ENCODE measurements around the gene NHLRC4. TPM values are rescaled to one million over a fixed set of nuclear protein-coding genes. Genes with fewer than 3 reads are reported as not detected.

NHLRC4 gene, protein sequence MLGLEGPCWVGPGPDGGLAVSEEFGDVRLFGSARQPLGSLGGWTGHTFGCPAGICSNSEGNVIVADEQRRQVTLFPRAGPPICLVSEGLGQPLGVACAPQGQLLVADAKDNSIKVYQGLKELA
- 1 to 10 TPM; 6.4 to 6.9 (median 6.6) TPM for polyA plus RNA-seq (ENCODE audit: insufficient read length in 3 of 3)

- peak in 1 of 3 donors; percentile 57 for DNase-seq (ENCODE audit: low read depth in 3 of 3, low spot score in 2 of 3)
These were observed at the start of gene NHLRC4 for GRCh38 chr16:566475-567372. TSS of gene NHLRC4 (plus strand) at chr16:567005. CDS start at chr16:568048, 1,043 bp downstream.

DNA sequence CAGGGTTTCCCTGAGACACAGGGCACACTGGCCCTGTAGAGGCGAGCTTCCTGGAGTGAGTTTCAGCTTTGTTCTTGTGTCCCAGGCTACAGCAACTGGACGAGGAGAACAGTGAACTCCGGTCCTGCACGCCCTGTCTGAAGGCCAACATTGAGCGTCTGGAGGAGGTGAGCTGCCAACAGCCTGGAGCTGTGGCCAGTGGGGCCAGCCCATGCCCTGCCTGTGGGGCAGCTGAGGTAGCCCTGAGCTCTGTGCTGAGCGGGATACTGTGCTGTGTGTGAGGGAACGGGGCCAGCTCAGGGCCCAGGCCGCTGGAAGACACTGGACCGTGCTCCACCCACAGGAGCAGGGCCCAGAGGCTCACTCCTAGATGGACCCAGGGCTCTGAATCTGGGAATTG, 47.9 kb upstream of the NHLRC4 start:
- DNase-seq (ENCODE audit: low read depth in 3 of 3, low spot score in 2 of 3) = no peak

DNA sequence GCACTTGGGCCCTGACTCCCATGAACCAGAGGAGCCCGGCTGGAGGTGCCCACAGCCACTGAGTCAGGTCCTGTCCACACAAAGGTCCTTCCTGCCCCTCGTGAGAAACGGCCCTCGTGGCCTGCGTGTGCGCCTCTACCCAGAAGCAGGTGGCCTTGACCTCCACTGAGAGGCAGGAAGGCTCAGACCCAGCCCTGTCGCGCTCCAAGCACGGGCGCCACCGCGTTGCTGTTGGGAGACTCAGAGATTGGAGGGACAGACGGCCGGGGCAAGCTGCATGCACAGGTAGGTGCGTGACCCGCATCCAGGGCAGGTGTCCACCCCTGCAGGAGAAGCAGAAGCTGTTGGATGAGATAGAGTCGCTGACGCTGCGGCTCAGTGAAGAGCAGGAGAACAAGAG, 47.4 kb upstream of the NHLRC4 start:
- DNase-seq (ENCODE audit: low read depth in 3 of 3, low spot score in 2 of 3) = no peak

DNA sequence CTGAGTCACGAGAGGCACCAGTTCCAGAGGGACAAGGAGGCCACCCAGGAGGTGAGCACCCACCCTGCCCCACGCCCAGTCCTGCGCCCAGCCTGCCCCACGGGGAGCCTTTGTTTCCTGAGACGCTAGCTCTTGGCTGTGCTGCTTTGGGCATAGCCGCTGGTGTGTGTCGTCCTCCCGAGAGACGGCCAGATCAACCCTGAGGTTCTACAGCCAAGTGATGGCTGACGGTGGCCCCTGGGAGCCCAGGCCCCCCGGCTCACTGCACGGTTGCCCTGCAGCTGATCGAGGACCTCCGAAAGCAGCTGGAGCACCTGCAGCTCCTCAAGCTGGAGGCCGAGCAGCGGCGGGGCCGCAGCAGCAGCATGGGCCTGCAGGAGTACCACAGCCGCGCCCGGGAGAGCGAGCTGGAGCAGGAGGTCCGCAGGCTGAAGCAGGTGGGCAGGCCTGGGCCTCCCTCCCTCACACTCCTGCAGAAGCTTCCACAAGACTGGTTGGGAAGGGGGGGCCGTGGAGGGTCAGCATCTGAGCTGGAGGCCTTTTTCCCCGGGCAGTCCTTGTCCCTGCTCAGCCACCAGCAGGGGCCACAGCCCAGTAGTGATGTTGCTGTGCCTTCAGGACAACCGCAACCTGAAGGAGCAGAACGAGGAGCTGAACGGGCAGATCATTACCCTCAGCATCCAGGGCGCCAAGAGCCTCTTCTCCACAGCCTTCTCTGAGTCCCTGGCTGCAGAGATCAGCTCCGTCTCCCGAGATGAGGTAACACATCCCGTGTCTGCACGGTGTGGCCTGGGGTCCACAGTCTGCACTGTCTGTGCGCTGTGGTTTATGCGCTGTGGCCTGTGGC, 46.7 kb upstream of the NHLRC4 start:
- DNase-seq (ENCODE audit: low read depth in 3 of 3, low spot score in 2 of 3) = no peak

GRCh38 chr16:520847-521246, 46.0 kb upstream of the NHLRC4 start:
- no peak for DNase-seq (ENCODE audit: low read depth in 3 of 3, low spot score in 2 of 3)

DNA sequence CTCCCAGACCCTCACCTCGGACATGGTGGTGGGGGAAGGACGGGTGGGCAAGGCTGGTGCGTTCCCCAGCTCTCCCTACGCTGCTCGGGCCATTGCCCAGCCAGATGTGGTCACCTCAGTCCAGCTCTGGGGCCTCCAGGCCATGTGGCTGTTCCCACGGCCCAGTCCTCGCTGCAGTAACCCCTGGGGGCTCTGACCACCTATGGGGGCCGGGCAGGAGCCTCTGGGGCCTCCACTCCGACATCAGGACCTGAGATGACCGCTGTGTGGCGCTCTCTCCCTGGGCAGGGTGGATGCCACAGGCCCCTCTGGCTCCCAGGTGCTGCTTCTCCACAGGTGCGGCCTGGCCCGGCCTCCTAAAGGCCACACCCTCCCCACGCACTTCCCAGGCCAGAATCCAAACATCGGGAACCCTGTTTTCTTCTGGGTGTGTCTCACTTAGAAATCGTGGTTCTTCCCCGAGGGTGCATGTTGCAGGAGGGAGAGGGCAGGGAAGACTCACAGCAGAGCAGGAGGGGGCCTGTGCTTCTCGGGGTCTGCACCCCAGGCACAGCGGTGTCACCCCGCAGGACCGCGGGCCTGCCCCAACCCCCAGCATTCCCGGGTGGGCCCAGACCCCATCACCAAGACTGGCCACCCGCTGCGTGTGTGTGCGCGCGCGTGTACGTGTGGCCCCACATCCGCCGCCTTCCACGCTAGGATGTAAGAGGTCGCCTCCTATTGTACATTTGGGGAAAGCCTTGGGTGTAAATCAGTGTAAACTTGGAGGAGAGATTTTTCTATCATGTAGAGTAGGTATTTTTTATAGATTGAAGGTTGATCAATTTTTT, 45.2 kb upstream of the NHLRC4 start:
- DNase-seq (ENCODE audit: low read depth in 3 of 3, low spot score in 2 of 3) = no peak

- DNase-seq (ENCODE audit: low read depth in 3 of 3, low spot score in 2 of 3) = no peak
These were observed 44.3 kb upstream of the NHLRC4 start for GRCh38 chr16:522320-523096.

DNA sequence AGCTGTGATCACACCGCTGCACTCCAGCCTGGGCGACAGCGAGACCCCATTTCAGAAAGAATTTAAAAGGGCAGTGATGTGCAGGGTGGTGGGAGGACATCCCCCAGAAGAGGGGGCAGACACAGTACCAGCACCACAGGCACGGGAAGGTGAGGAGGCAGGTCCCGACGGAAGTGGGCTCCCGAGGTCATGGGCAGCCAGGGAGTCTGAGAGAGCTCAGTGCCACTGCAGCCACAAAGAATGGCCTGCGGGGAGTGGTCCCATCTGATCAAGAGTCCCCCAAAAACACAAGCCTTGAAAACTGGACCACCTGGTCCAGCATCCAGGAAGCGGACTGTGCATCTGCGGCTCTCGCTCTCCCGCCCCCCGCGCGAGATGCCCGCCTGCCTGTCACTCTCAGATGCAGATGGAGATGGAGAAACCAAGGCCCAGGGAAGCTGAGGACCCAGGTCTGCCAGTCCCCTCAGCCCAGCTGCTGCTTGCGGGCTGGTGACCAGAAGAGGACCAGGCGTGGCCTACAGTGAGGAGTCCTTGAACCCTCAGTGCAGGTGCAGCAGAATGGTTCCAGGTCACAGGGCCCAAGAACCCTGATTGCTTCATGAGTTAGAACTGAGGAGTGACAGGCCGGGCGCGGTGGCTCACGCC, 43.6 kb upstream of the NHLRC4 start:
- DNase-seq (ENCODE audit: low read depth in 3 of 3, low spot score in 2 of 3) = no peak

DNA sequence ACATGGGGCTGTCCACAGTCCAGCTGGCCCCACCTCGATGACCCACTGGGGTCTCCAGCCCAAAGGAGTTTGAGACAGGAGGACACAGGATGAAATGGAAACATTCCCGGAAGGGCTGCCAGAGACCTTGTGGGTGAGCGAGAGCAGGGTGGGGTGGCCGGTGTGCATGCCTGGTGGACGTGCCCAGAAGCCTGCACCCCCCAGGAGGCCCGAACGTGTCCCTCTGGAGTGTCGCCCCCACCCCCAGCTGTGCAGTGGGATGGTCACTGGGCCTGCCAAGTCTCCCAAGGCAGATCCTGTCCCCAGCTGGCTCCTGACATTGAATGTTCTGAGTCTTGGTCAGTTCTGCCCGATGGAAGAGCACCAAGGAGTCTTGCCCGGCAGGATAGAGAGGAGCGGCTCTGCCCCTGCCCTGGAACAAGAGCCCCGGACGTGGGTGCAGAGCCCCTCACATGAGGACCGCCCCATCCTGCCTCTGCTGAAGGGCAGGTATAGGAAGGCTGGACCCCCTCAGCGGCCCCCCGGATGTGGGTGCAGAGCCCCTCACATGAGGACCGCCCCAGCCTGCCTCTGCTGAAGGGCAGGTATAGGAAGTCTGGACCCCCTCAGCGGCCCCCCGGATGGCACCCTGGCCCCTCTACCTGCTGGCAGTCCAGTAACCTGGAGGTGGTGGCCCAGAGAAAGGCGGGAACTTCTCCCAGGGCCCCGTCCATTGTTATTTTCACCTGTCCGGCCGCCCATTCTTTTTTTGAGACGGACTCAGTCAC, 42.3 kb upstream of the NHLRC4 start:
- DNase-seq (ENCODE audit: low read depth in 3 of 3, low spot score in 2 of 3) = no peak

DNA sequence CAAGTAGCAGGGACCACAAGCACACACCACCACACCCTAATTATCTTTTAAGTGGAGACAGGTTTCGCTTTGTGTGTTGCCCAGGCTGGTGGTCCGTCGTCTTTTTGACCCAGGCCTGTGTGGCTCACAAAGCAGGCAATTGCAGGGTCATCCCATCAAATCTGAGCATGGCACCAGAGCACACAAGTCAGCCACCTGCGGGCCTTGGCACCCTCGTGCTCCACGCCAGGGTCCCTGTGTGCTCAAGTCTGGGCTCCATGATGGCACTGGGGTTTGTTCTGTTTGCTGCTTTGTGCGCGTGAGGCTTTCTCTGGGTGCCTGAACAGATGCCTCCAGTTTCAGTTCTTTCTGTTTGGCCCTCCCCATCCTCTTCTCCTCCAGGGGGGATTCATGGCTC, 41.7 kb upstream of the NHLRC4 start:
- DNase-seq (ENCODE audit: low read depth in 3 of 3, low spot score in 2 of 3) = no peak

DNA sequence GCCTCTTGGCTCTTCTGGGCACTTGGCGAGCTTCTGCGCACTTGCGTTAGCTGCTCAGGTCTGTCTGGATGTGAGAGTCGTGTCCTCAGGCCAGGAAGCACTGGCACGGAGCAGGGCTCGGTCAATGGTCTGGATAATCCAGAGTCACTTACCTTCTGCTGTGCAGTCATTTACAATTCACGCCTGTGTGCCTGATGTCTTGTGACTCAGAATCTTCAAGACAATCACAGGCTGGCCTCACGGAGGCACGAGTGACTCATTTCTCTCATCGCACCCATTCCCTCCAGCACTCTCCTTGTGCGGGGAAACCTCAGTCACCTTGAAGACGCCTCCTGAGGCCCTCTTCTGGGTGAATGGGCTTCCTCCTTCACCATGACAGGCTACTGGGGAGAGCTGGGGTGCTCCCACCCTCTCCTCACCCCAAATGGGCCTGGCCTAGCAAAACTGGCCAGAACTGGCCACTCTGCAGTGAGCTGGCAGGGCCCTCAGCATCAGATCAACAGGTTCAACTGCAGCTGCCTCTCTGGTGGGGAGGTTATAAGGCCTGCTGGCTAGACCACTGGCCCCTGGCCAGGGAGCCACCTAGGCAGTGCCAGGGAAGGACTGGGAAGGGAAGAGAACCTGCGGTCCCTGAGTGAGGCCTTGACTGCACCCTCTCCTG, 41.2 kb upstream of the NHLRC4 start:
- DNase-seq (ENCODE audit: low read depth in 3 of 3, low spot score in 2 of 3) = no peak

DNA sequence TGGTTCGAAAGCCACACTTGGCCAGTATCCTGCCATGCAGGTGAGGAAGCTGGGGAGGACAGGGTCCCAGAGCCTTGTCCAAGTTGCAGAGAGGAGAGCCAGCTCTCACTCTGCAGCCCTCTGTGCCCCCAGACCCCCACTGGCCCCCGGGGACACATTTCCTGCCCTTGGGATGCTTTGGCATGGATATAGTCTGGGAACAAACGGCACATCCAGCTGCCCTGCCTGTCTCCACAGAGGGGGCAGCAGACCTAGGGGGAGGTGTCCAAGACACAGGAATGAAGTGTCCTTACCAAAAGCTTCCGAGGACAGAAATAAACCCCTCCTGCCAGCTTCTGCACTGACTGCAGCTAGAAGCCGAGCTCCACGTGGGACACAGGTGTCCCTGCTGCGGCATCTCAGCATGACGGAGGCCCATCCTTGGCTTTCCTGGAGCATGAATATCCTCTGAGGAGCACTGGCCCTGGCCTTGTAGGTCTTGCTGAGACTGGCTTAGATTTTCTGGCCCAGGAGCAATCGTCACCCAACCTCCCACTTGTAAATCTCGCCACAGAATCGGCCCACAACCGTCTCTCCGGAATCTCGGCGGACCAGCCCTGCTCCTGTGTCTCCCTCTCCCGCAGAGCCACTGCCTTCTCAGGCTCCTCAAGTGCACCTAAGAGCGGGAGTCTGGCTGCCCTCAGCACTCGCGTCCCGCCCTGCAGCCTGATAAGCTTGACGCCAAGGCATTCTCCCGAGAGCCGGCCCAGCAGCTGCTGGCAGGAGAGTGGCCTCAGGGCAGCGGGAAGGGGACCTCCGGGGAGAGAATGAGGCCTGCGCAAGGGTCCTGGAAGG, 40.4 kb upstream of the NHLRC4 start:
- no peak for DNase-seq (ENCODE audit: low read depth in 3 of 3, low spot score in 2 of 3)

DNA sequence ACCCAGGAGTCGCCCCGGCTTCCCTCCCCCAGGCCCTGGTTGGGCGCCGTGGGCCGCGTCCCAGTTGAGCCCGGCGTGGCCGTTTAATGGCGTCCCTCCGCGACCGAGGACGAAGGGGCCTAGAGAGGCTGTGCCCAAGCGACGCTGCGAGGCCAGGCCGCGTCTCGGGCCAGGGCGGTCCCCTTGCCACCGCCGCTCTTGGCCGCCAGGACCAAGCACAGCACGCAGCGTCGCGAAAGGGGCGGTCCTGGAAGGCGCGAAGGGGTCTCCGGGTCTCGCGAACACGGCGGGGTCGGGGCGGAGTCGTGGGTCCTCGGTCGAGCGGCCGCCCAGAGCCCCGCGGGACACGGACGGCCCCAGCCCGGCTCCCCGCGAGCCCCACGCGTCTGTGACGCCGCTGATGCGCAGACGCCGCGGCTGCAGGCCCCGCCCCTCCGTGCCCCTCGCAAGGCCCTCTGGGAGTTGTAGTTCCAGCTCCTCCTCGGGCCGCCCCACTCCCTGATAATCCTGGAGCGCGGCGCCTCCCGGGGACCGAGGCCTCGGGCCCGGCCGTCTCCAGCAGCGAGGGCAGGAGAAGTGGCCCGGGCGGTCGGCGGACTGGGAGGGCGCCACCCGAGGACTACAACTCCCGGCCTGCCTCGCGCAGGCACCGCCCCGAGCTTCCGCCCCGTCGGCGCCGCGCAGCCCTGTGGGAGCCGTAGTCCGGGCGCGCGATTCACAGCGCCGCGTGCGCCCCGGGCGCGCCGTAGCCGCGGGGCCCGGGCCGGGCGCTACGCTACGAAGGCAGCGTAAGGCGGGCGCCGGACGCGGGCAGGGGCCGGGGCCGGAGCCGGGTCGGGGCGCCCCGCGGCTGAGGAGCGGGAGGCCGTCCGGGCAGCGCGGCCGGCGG, 39.5 kb upstream of the NHLRC4 start, which contains the start of gene CAPN15:
CAPN15 (plus strand) TSS at position 698 of the 889 bp plus-strand sequence. CDS start 19,127 bp downstream, outside the sequence.
- DNase-seq (ENCODE audit: low read depth in 3 of 3, low spot score in 2 of 3) = peak; percentile 68 to 82 (median 80)

DNA sequence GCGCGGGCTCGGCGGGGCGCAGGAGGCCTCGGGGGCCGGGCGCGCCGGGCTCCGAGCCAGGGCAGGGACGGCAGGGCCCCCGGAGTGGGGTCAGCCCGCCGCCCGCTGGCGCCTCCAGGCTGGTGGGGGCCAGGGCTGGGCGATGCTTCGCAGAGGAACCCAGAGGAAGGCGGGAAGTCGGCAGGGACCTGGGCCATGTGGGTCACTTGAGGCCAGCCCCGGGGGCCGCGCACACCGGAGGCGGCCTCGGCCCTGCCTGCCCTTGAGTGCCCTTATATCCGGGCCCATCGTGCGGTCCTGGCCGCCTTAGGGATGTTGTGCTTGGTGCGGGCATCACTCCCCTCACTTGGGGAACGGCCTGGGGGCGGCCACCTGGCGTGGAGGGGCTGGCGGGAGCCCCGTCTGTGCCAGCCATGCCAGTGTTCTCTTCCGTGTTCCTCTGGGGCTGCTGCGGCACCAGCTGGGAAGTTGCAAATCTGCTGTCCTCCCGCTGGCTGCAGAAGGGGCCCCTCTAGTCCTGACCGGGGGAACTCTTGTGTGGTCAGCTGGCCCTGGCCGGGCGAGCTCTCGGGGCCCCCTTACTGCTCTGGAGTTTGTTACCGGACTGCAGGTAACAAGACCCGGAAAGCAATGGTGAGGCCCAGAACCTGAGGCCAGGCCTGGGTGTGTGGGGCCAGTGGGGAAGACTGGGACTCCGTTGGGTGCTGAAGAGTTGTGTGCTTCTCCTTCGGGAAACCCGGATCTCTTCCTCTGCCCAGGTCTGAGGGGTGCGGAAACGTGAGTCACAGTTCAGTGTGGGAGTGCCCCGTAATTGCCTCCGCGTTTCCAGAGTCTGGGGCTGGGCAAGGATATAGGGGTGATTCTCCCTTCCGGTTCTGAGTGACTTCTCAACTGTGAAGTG, 38.4 kb upstream of the NHLRC4 start:
- no peak for DNase-seq (ENCODE audit: low read depth in 3 of 3, low spot score in 2 of 3)
